SK-N-SH (cell line): ENCODE results near the gene NOP9.

Source experiments
- RAD21 ChIP-seq: IDR thresholded peaks from 2 replicates; pipeline ENCODE4 v1.6.1; 2012; ENCODE audit warnings: mild to moderate bottlenecking, low read length
- TF ChIP-seq, protein P1 (sequence below): fragments of 200-600 bp; sonication (generic); IDR thresholded peaks from 2 replicates; pipeline ENCODE4 v1.6.1; 2017; ENCODE audit warnings: antibody characterized with exemption, mild to moderate bottlenecking, moderate library complexity

DNA sequence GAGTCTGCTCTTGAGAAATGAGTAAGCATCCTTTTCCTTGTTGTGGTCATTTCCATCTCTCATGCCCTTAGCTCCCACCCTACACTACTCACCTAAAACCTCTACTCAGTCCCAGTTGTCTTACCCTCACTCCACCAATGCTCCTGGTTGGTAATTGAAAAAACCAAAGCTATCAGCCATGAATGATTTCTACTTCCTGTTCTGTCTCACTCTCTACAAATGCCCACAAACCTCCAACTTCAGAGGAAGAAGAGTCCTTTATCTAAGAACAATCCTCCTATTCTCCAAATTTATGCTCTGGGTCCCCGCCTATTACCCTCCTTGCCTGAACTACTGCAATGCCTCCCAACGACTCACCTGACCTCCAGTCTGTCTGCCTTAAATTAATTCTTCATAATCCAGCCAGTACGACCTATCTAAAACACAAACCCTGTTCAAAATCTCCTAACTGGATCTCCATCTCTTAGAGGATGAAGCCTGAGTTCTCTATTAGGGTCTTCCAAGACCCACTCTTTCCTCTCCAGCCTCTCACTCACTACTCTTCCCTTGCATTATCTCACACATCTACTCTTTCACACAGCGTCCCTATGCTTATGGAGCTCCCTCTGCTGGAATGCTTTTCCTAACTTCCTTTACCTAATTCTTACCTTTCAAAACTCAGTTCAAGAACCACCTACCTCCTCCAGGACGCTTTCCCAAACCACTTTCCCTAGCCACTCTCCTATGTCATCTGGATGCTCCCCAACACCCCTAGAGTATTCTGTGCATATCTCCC, 2.3 kb upstream of the NOP9 start:
- TF ChIP-seq RAD21, result peak; percentile 44; the same call in 1 of the 2 replicates
- TF ChIP-seq, protein P1, sequence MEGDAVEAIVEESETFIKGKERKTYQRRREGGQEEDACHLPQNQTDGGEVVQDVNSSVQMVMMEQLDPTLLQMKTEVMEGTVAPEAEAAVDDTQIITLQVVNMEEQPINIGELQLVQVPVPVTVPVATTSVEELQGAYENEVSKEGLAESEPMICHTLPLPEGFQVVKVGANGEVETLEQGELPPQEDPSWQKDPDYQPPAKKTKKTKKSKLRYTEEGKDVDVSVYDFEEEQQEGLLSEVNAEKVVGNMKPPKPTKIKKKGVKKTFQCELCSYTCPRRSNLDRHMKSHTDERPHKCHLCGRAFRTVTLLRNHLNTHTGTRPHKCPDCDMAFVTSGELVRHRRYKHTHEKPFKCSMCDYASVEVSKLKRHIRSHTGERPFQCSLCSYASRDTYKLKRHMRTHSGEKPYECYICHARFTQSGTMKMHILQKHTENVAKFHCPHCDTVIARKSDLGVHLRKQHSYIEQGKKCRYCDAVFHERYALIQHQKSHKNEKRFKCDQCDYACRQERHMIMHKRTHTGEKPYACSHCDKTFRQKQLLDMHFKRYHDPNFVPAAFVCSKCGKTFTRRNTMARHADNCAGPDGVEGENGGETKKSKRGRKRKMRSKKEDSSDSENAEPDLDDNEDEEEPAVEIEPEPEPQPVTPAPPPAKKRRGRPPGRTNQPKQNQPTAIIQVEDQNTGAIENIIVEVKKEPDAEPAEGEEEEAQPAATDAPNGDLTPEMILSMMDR, result peak; percentile 51
